MM.1S (cell line): ENCODE measurements around the gene DGKG.

Experiments used
- EZH2 ChIP-seq: fragments of 300-600 bp; sonication (generic); optimal IDR thresholded peaks from 2 replicates; pipeline ENCODE3; 2017; ENCODE audit warnings: low read depth, mild to moderate bottlenecking, antibody characterized with exemption, low read length, mixed read lengths
- EZH2phosphoT487 ChIP-seq: fragments of 300-600 bp; sonication (generic); IDR thresholded peaks from 2 replicates; pipeline ENCODE4 v1.6.1; 2018; ENCODE audit warnings: antibody characterized with exemption, low read length
- TF ChIP-seq, protein P1 (sequence below): fragments of 300-600 bp; sonication (generic); IDR thresholded peaks from 2 replicates; pipeline ENCODE4 v1.5.1; 2016; ENCODE audit warnings: antibody characterized with exemption, low read length, mixed read lengths

DNA sequence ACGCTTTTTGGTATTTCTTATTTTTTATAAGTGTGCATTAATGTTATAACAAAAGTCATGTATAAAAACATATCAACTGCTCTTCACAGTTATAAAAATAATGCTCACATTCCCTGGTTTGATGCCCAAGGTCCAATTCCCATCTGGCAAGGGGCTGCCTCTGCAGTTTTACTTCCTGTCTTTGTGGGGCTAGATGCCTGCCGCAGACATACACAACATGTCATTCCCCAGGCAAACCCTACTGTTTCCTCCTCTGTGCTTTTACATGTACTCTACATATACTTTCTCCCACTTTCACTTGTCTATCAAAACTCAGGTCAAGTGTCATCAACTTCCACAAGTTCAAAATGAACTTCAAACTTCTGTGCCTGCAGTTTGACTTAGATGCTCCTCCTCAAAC, 192.7 kb downstream of the DGKG start:
- TF ChIP-seq, protein P1, sequence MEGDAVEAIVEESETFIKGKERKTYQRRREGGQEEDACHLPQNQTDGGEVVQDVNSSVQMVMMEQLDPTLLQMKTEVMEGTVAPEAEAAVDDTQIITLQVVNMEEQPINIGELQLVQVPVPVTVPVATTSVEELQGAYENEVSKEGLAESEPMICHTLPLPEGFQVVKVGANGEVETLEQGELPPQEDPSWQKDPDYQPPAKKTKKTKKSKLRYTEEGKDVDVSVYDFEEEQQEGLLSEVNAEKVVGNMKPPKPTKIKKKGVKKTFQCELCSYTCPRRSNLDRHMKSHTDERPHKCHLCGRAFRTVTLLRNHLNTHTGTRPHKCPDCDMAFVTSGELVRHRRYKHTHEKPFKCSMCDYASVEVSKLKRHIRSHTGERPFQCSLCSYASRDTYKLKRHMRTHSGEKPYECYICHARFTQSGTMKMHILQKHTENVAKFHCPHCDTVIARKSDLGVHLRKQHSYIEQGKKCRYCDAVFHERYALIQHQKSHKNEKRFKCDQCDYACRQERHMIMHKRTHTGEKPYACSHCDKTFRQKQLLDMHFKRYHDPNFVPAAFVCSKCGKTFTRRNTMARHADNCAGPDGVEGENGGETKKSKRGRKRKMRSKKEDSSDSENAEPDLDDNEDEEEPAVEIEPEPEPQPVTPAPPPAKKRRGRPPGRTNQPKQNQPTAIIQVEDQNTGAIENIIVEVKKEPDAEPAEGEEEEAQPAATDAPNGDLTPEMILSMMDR: no peak
- TF ChIP-seq EZH2phosphoT487: no peak
- no peak for TF ChIP-seq EZH2
